HG03066 (cell line): Measurements from ENCODE around the gene DOK4.

Experiments
- ATAC-seq: cut with Tn5 transposase; IDR thresholded peaks from one replicate; pipeline ENCODE4 v1.9.1; 2021; ENCODE audit warnings: low read depth; ENCODE audit not compliant: unreplicated experiment

Gene DOK4

GRCh38 chr16:57485916-57486857, at the start of gene DOK4:
Gene DOK4, minus strand, starts transcription at chr16:57486493. Its CDS starts 6,986 bp downstream, at chr16:57479507.
- ATAC-seq: peak; percentile 85

- ATAC-seq: peak; percentile 51
Measured at GRCh38 chr16:57535680-57536305, 49.5 kb upstream of the DOK4 start.

- ATAC-seq: no peak
Measured at GRCh38 chr16:57534881-57535658, 48.8 kb upstream of the DOK4 start.

- ATAC-seq: no peak
Measured at GRCh38 chr16:57534337-57534880, 48.1 kb upstream of the DOK4 start.

- ATAC-seq: no peak
Measured at GRCh38 chr16:57533431-57534336, 47.4 kb upstream of the DOK4 start.

GRCh38 chr16:57532266-57532625, 46.0 kb upstream of the DOK4 start:
- no peak for ATAC-seq

- ATAC-seq: no peak
Measured at GRCh38 chr16:57531635-57532265, 45.5 kb upstream of the DOK4 start.

GRCh38 chr16:57531253-57531575, 44.9 kb upstream of the DOK4 start:
- ATAC-seq: no peak

- no peak for ATAC-seq
Measured at GRCh38 chr16:57530522-57531252, 44.4 kb upstream of the DOK4 start.

GRCh38 chr16:57530104-57530521, 43.8 kb upstream of the DOK4 start:
- peak; percentile 86 for ATAC-seq

- ATAC-seq: no peak
Measured at GRCh38 chr16:57529391-57530103, 43.3 kb upstream of the DOK4 start.

- no peak for ATAC-seq
Measured at GRCh38 chr16:57528499-57529390, 42.5 kb upstream of the DOK4 start.

- ATAC-seq: no peak
Measured at GRCh38 chr16:57527610-57528360, 41.5 kb upstream of the DOK4 start.

GRCh38 chr16:57527027-57527426, 40.7 kb upstream of the DOK4 start:
- ATAC-seq: no peak

GRCh38 chr16:57526498-57526897, 40.2 kb upstream of the DOK4 start:
- no peak for ATAC-seq

GRCh38 chr16:57525761-57526160, 39.5 kb upstream of the DOK4 start:
- ATAC-seq: no peak

- ATAC-seq: no peak
Measured at GRCh38 chr16:57522960-57523359, 36.7 kb upstream of the DOK4 start.
